Hypothalamus (tissue), 51 donors: ENCODE results near the gene EXOG.
A peak's percentile ranks its signal among the peaks of the same experiment; 100 is the strongest.

Experiments used
- DNase-seq, 51 donors: peaks; one replicate each; lab custom pipeline; 2025; lab: John Stamatoyannopoulos, UW

EXOG gene

GRCh38 chr3:38471260-38471857 is 24.8 kb upstream of the EXOG start:
- no peak for DNase-seq

- no peak for DNase-seq
Observed at GRCh38 chr3:38472342-38472741, 23.8 kb upstream of the EXOG start.

- no peak for DNase-seq
Observed at GRCh38 chr3:38473229-38473628, 22.9 kb upstream of the EXOG start.

- DNase-seq: no peak
Observed at GRCh38 chr3:38474928-38475605, 21.1 kb upstream of the EXOG start.

GRCh38 chr3:38475716-38476115 is 20.4 kb upstream of the EXOG start:
- DNase-seq: no peak

GRCh38 chr3:38476157-38476756 is 19.9 kb upstream of the EXOG start:
- no peak for DNase-seq

- DNase-seq: no peak
Observed at GRCh38 chr3:38477057-38477820, 18.9 kb upstream of the EXOG start.

GRCh38 chr3:38477839-38478450 is 18.2 kb upstream of the EXOG start:
- DNase-seq: no peak

GRCh38 chr3:38478901-38479300 is 17.2 kb upstream of the EXOG start:
- DNase-seq: no peak

GRCh38 chr3:38479431-38480092 is 16.6 kb upstream of the EXOG start:
- DNase-seq: peak in 36 of 51 donors; percentile 8 to 75 (median 46)

- DNase-seq: no peak
Observed at GRCh38 chr3:38480093-38480445, 16.1 kb upstream of the EXOG start.

- DNase-seq: no peak
Observed at GRCh38 chr3:38480930-38481329, 15.2 kb upstream of the EXOG start.

- DNase-seq: no peak
Observed at GRCh38 chr3:38482951-38483350, 13.2 kb upstream of the EXOG start.

GRCh38 chr3:38487323-38487722 is 8.8 kb upstream of the EXOG start:
- DNase-seq: no peak

- DNase-seq: no peak
Observed at GRCh38 chr3:38488949-38489348, 7.2 kb upstream of the EXOG start.

- peak in 8 of 51 donors; percentile 7 to 49 (median 28) for DNase-seq
Observed at GRCh38 chr3:38489766-38490165, 6.4 kb upstream of the EXOG start.

GRCh38 chr3:38490281-38491030 is 5.7 kb upstream of the EXOG start:
- DNase-seq: no peak

GRCh38 chr3:38491215-38491614 is 4.9 kb upstream of the EXOG start:
- no peak for DNase-seq

GRCh38 chr3:38493031-38493430 is 3.1 kb upstream of the EXOG start:
- no peak for DNase-seq

GRCh38 chr3:38497031-38497430 is 891 bp downstream of the EXOG start:
- no peak for DNase-seq
